Prostate gland (tissue), 2 donors: ENCODE data around the gene DPP3.

Experiments
- CTCF ChIP-seq, 4 experiments: fragments of 200-600 bp in 2 of 4; fragments of 450-650 bp in 2 of 4; sonication (generic) in 2 of 4; IDR thresholded peaks; 1 replicate in 3 of 4; 2 replicates in 1 of 4; pipeline ENCODE4 v1.5.1; 2016 to 2019; ENCODE audit warnings: antibody characterized with exemption in 4 of 4, mild to moderate bottlenecking in 2 of 4, moderate library complexity in 2 of 4
- POLR2A ChIP-seq: fragments of 450-650 bp; IDR thresholded peaks from one replicate; pipeline ENCODE4 v1.6.1; 2016; ENCODE audit warnings: antibody characterized with exemption, mild to moderate bottlenecking

GRCh38 chr11:66492161-66492865 lies 12.1 kb downstream of the DPP3 start:
- TF ChIP-seq CTCF (IDR thresholded peaks at IDR 0.05) (no peak), POLR2A (no peak)
